Endothelial cell (in vitro differentiated cells): ENCODE measurements around the gene TENM4. TPM values are rescaled to one million over a fixed set of nuclear protein-coding genes. Genes with fewer than 3 reads are reported as not detected.
A peak's percentile ranks its signal among the peaks of the same experiment; 100 is the strongest.

Experiments
- DNase-seq: peaks from one replicate; pipeline ENCODE4 v3.0.0; 2021; ENCODE audit warnings: low spot score
- H3K27ac Mint-ChIP-seq: one replicate; pipeline ENCODE4 v1.8.0; 2021; ENCODE audit warnings: mixed read lengths, inconsistent platforms; ENCODE audit not compliant: unreplicated experiment
- H3K27me3 Mint-ChIP-seq: one replicate; pipeline ENCODE4 v1.8.0; 2021; ENCODE audit warnings: mild to moderate bottlenecking, moderate library complexity, mixed read lengths, inconsistent platforms; ENCODE audit not compliant: unreplicated experiment
- H3K36me3 Mint-ChIP-seq: one replicate; pipeline ENCODE4 v1.8.0; 2021; ENCODE audit warnings: mild to moderate bottlenecking, low read depth, mixed read lengths, inconsistent platforms; ENCODE audit not compliant: unreplicated experiment
- H3K4me1 Mint-ChIP-seq: one replicate; pipeline ENCODE4 v1.8.0; 2021; ENCODE audit warnings: mild to moderate bottlenecking, mixed read lengths, inconsistent platforms; ENCODE audit not compliant: unreplicated experiment
- H3K4me3 Mint-ChIP-seq: one replicate; pipeline ENCODE4 v1.8.0; 2021; ENCODE audit warnings: mild to moderate bottlenecking, mixed read lengths, inconsistent platforms; ENCODE audit not compliant: unreplicated experiment
- H3K9me3 Mint-ChIP-seq: one replicate; pipeline ENCODE4 v1.8.0; 2021; ENCODE audit warnings: mixed read lengths, inconsistent platforms; ENCODE audit not compliant: unreplicated experiment
- total RNA-seq: library from RNA; stranded (reverse); fragmentation: NEBNext Ultra II Directional; extraction: Animal tissue kit (Norgen Biotek cat#: 25700); gene quantifications from one replicate; pipeline ENCODE4 v1.2.1, GENCODE V29; 2021; ENCODE audit not compliant: unreplicated experiment
- TF ChIP-seq, protein P1 (sequence below): fragments of 200-600 bp; sonication (generic); IDR thresholded peaks from one replicate; pipeline ENCODE4 v1.5.0; 2021; ENCODE audit warnings: antibody characterized with exemption; ENCODE audit not compliant: unreplicated experiment

TENM4 gene
- total RNA-seq, 1 donor from 2014 or later, result 1.8 TPM

DNA sequence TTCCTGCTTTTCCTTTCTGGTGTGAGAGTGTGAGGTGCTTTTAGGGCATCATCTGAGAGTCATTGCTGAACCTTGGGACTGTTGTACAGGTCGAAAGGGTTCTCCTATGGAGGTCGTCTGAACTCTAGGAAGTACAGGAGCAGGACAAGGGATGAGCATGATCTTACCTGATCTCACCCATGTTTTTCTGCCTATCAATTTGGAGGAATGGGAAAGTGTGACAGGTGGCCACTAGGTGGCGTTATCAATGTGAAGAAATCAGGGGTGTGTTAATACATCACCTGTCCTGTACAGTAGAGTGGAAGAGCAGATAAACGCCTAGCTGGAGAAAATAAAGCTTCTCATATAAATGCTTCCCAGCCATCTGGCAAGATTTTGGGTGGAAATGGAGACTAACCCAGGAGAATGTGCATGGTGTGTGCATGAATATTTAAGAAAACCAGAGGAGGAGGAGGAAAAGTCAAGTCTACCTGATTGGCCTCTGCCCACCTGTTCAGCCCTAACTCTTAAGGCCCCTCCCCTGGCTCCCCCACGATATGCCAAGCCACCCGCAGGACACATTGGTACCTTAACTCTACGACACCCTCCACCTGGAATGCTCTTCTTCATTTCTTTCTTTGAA is 794.2 kb downstream of the TENM4 start:
- Mint-ChIP-seq H3K4me1 (no peaks in the 10 kb centered on the region), H3K4me3 (no peak overlapping the region), H3K27me3 (peaks cover 2% of the 10 kb centered on the region), H3K27ac (no peak overlapping the region), H3K36me3 (no peaks in the 10 kb centered on the region), H3K9me3 (no peaks in the 10 kb centered on the region)
- TF ChIP-seq, protein P1, sequence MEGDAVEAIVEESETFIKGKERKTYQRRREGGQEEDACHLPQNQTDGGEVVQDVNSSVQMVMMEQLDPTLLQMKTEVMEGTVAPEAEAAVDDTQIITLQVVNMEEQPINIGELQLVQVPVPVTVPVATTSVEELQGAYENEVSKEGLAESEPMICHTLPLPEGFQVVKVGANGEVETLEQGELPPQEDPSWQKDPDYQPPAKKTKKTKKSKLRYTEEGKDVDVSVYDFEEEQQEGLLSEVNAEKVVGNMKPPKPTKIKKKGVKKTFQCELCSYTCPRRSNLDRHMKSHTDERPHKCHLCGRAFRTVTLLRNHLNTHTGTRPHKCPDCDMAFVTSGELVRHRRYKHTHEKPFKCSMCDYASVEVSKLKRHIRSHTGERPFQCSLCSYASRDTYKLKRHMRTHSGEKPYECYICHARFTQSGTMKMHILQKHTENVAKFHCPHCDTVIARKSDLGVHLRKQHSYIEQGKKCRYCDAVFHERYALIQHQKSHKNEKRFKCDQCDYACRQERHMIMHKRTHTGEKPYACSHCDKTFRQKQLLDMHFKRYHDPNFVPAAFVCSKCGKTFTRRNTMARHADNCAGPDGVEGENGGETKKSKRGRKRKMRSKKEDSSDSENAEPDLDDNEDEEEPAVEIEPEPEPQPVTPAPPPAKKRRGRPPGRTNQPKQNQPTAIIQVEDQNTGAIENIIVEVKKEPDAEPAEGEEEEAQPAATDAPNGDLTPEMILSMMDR, result peak; percentile 90
- peak; percentile 52 for DNase-seq

- H3K27ac Mint-ChIP-seq, result no peak overlapping the region
Observed at GRCh38 chr11:78645226-78646202, 795.3 kb downstream of the TENM4 start.

DNA sequence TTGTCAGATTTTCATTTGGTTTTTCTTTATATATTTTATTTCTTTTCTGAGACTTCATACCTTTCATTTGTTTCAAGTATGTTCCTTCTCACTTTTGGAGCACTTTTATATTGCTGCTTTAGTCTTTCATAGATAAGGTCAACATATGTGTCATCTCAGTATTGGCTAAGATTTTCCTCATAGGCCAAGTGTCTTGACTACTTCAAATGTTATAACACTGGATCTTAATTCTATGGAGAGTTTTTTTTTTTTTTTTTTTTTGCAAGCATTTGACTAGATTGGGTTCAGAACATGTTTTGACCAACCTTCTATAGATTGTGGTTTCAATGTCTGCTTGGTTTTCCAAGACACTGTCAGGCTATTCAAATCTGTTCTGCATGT is 797.2 kb downstream of the TENM4 start:
- Mint-ChIP-seq H3K36me3 (no peaks in the 10 kb centered on the region), H3K4me1 (no peaks in the 10 kb centered on the region), H3K27ac (no peak overlapping the region), H3K4me3 (no peak overlapping the region), H3K27me3 (peaks cover 2% of the 10 kb centered on the region), H3K9me3 (no peaks in the 10 kb centered on the region)
- TF ChIP-seq, protein P1, result no peak
- no peak for DNase-seq

More at GRCh38 chr11:78645226-78646202, 795.3 kb downstream of the TENM4 start:
- H3K4me3 Mint-ChIP-seq, result no peak overlapping the region
- TF ChIP-seq, protein P1, result peak; percentile 93
- H3K4me1 Mint-ChIP-seq, result no peaks in the 10 kb centered on the region
- H3K27me3 Mint-ChIP-seq, result peaks cover 2% of the 10 kb centered on the region
- no peaks in the 10 kb centered on the region for H3K9me3 Mint-ChIP-seq
- H3K36me3 Mint-ChIP-seq, result no peaks in the 10 kb centered on the region
- DNase-seq, result peak; percentile 80

DNA sequence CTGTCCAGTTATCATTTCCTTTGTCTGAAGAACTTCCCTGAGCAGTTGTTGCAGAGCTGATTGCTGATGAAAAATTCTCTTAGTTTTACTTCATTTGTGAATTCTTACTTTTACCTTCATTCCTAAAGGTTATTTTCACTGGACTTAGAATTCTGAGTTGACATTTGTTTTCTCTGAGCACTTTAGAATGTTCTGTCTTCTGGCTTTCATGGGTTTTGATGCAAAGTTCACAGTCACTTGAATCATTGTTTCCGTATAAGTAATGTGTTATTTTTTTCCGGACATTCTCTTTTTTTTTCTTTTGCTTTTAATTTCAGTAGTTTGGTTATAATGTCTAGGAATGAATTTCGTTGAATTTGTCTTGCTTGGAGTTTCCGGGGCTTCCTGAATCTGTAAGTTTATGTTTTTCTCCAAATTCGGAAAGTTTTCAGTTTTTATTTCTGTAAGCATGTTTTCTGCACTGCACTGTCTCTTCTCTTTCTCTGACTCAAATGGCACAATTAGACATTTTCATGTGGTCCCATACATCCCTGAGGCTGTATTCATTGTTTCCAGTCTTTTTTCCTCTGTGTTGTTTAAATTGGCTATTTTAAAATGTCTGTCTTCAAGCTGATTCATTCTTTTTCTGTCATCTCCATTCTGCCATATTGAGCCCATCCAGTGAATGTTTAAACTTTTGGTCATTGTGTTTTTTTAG is 797.7 kb downstream of the TENM4 start:
- no peak for DNase-seq
- Mint-ChIP-seq H3K9me3 (no peaks in the 10 kb centered on the region), H3K27ac (no peak overlapping the region), H3K4me1 (no peaks in the 10 kb centered on the region), H3K36me3 (peaks cover 3% of the 10 kb centered on the region), H3K4me3 (no peak overlapping the region), H3K27me3 (peaks cover 2% of the 10 kb centered on the region)
- TF ChIP-seq, protein P1, result no peak
